Astrocyte of the hippocampus (primary cell): ENCODE data around the gene GLIS1.
"Not testable (repeated sequence)": the region's sequence is repeated elsewhere in the genome, so short reads cannot be mapped to it uniquely, and the experiment has no call there.

Experiments used
- DNase-seq: peaks from one replicate; pipeline ENCODE4 v3.0.0; 2011; ENCODE audit warnings: low read depth, low spot score

Gene GLIS1

GRCh38 chr1:53562981-53563379, 176.0 kb downstream of the GLIS1 start:
- no peak for DNase-seq

- no peak for DNase-seq
Observed at GRCh38 chr1:53562291-53562980, 176.5 kb downstream of the GLIS1 start.

GRCh38 chr1:53561503-53562105, 177.4 kb downstream of the GLIS1 start:
- DNase-seq: no peak

- no peak for DNase-seq
Observed at GRCh38 chr1:53560581-53561502, 178.1 kb downstream of the GLIS1 start.

- DNase-seq: no peak
Observed at GRCh38 chr1:53559854-53560580, 178.9 kb downstream of the GLIS1 start.

- DNase-seq: no peak
Observed at GRCh38 chr1:53559391-53559815, 179.6 kb downstream of the GLIS1 start.

GRCh38 chr1:53558739-53559315, 180.1 kb downstream of the GLIS1 start:
- no peak for DNase-seq

GRCh38 chr1:53557830-53558738, 180.9 kb downstream of the GLIS1 start:
- no peak for DNase-seq

- no peak for DNase-seq
Observed at GRCh38 chr1:53557369-53557768, 181.6 kb downstream of the GLIS1 start.

GRCh38 chr1:53556657-53557227, 182.2 kb downstream of the GLIS1 start:
- DNase-seq: no peak

- DNase-seq: not testable (repeated sequence)
Observed at GRCh38 chr1:53555620-53556326, 183.2 kb downstream of the GLIS1 start.

GRCh38 chr1:53554592-53555305, 184.2 kb downstream of the GLIS1 start:
- no peak for DNase-seq

GRCh38 chr1:53553734-53554509, 185.0 kb downstream of the GLIS1 start:
- DNase-seq: no peak

- DNase-seq: no peak
Observed at GRCh38 chr1:53552981-53553733, 185.8 kb downstream of the GLIS1 start.

GRCh38 chr1:53552146-53552861, 186.7 kb downstream of the GLIS1 start:
- peak; percentile 79 for DNase-seq

GRCh38 chr1:53551428-53551995, 187.5 kb downstream of the GLIS1 start:
- DNase-seq: no peak
